Measurements from ENCODE around the gene IL1R1.

The IL1R1 gene

DNA sequence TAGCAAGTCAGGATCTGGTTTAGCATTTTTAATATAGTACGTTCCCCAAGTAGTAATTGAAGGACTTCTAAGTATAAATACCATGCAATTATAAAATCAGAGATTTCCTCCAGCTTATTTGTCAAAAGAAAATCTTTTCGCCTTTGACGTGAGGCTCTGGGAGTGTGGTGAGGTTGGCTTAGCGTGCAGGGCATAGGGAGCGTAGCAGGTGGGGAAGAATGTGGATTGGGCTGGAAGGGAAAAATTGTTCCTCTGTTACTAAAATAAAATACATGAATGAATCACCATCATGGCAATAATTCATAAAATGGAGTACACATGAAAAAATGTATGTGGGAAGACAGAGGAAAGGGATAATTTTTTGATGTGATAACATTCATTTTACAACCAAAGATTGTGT is 38.8 kb downstream of the IL1R1 start:
- H3K4me1 ChIP-seq = no peaks in the 10 kb centered on the region
- H3K9me3 ChIP-seq = no peaks in the 10 kb centered on the region
- in situ Hi-C loops (cut with MboI; ENCODE audit: low sequenced_read_pairs) = no loop called here
- H3K27me3 ChIP-seq (ENCODE audit: low read depth) = no peaks in the 10 kb centered on the region
- DNase-seq (ENCODE audit: low spot score in 2 of 2) = no peak
- no peak overlapping the region for H3K4me3 ChIP-seq
- no peaks in the 10 kb centered on the region for H3K36me3 ChIP-seq (replicated peaks)

DNA sequence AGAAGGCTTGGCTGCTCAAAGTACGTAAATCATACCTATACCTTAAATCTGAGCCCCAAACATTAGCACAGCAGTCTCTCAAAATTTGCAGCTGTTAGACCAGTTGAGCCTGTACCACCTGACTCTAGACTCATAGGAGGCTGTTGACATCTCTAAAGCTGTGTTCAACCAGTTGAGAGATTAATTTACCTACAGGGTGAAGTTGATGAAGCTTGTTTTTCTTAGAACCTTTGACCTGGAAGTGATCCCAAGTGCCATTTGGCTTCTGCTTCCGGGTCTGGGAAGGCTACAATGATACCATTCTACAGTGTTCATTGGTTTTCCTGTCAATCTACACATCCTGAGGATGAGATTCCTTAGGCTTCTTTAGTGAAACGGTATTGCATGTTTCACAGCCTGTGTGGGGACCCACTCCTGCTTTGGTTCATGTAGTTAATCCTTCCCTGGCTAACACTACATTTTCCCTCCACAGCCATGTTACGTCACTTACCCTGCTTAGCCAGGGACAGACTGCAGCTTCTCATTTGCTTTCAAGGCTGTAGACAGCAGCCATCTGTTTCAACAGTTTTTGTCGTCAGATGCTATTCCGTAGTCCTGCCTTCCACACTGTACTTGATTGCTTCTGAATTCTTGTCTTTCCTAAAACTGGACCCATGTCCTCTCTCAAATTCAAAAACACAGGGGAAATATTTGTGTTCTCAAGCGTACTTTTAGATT is 39.5 kb downstream of the IL1R1 start:
- H3K36me3 ChIP-seq (replicated peaks) = no peaks in the 10 kb centered on the region
- in situ Hi-C loops (cut with MboI; ENCODE audit: low sequenced_read_pairs) = no loop called here
- no peak for DNase-seq (ENCODE audit: low spot score in 2 of 2)
- no peaks in the 10 kb centered on the region for H3K27me3 ChIP-seq (ENCODE audit: low read depth)
- H3K4me3 ChIP-seq = no peak overlapping the region
- no peaks in the 10 kb centered on the region for H3K4me1 ChIP-seq
- H3K9me3 ChIP-seq = no peaks in the 10 kb centered on the region

DNA sequence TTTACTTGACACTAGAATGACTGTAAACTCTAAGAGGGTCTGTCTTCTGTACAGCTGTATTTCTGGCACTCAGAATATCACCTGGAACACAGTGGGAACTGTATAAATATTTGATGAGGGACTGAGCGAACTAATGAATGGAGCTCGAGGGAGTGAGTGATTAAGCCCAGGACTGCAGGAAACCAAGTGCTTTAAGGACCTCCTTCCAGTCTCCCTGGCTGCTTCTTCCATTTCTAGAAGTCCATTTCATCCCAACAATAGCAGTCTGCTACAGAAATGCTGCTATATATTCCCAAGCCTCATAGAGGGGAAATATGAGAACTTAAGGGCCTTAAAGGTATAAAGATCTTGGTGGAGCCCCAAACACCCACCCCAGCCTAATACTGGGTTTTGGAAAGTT is 41.5 kb downstream of the IL1R1 start:
- no peaks in the 10 kb centered on the region for H3K4me1 ChIP-seq
- no peak overlapping the region for H3K4me3 ChIP-seq
- no peaks in the 10 kb centered on the region for H3K9me3 ChIP-seq
- in situ Hi-C loops (cut with MboI; ENCODE audit: low sequenced_read_pairs) = no loop called here
- H3K36me3 ChIP-seq (replicated peaks) = no peaks in the 10 kb centered on the region
- DNase-seq (ENCODE audit: low spot score in 2 of 2) = no peak
- no peaks in the 10 kb centered on the region for H3K27me3 ChIP-seq (ENCODE audit: low read depth)

DNA sequence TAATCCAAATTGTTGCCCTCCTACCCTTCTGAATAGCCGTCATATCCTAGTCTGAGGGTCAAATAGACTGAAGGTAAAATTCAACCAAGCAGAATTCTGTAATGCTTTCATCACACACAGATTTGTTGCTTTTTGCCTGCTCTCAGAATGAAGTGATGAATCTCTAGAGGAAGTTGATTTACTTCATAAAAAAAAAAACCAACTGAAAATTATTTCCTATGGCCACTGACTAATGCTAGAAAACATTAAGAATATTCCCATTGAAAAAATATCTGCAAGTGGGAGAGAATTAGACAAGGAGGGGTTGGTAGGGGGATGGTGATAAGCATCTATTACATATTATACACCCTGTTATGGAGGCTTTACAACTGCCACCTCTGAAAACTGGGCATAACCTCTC is 42.0 kb downstream of the IL1R1 start:
- no peaks in the 10 kb centered on the region for H3K9me3 ChIP-seq
- DNase-seq (ENCODE audit: low spot score in 2 of 2) = no peak
- in situ Hi-C loops (cut with MboI; ENCODE audit: low sequenced_read_pairs) = no loop called here

DNA sequence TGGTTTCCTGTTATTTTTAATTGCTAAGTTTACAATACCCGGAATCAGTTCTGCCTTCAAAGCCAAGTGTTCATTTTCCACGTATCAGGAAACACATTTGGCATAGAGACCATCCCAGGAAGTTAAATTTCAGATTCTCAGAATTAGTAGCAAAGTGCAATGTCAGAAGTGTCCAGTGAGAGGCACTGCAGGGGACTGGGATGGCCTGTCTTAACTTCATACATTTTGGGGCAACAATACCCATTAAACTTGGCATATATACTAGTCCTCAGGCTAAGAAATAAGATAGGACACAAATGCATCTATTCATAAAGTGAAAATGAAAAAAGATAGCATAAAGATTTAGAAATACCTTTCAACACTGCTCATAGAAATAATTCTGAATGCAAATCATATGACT is 42.8 kb downstream of the IL1R1 start:
- Histone ChIP-seq H3K27me3 (ENCODE audit: low read depth) (no peaks in the 10 kb centered on the region), H3K9me3 (no peaks in the 10 kb centered on the region), H3K4me3 (no peak overlapping the region), H3K36me3 (replicated peaks) (no peaks in the 10 kb centered on the region), H3K4me1 (no peaks in the 10 kb centered on the region)
- no peak for DNase-seq (ENCODE audit: low spot score in 2 of 2)
- in situ Hi-C loops (cut with MboI; ENCODE audit: low sequenced_read_pairs) = no loop called here

More for the DNA sequence above, 42.0 kb downstream of the IL1R1 start:
- no peaks in the 10 kb centered on the region for H3K4me1 ChIP-seq
- no peak overlapping the region for H3K4me3 ChIP-seq
- no peaks in the 10 kb centered on the region for H3K27me3 ChIP-seq (ENCODE audit: low read depth)
- no peaks in the 10 kb centered on the region for H3K36me3 ChIP-seq (replicated peaks)

DNA sequence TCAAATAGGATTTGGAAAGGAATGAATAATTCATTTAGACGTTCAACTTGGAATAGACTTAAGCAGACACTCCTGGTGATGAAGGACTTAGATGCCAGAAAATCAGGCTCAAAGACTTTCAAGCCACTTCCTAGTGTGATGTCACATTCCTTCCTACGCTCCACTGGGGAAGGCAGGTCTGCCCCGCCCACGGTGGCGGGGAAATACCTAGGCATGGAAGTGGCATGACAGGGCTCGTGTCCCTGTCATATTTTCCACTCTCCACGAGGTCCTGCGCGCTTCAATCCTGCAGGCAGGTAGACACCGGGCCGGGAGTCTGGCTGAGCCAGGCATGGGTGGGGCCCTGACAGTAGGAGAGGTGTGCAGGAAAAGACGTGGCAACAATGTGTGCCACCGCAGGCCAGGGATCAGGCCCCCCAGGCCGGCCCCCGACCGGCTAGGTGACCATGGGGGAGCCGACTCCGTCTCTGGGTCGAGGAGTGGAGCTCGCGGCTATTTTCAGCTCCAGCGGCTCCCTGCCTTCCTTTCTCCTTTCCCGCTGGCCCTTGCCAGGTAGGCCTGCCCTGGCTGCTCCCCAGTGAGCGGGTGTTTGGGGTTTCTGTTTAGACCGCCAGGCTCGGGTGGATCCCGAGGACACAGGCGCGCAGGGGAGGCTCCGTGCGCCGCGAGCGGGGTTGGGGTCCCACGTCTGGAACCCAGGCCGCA is 44.4 kb downstream of the IL1R1 start, which contains the start of gene IL1RL2:
Gene IL1RL2 (plus strand): TSS at position 233 of the 705 bp plus-strand sequence. CDS start 845 bp downstream, outside the sequence.
- H3K36me3 ChIP-seq (replicated peaks) = no peaks in the 10 kb centered on the region
- H3K9me3 ChIP-seq = no peaks in the 10 kb centered on the region
- no peak within 1 kb of the TSS for H3K4me3 ChIP-seq
- H3K4me1 ChIP-seq = no peaks in the 10 kb centered on the region
- no peak for DNase-seq (ENCODE audit: low spot score in 2 of 2)
- in situ Hi-C loops (cut with MboI; ENCODE audit: low sequenced_read_pairs) = no loop called here
- no peaks in the 10 kb centered on the region for H3K27me3 ChIP-seq (ENCODE audit: low read depth)

DNA sequence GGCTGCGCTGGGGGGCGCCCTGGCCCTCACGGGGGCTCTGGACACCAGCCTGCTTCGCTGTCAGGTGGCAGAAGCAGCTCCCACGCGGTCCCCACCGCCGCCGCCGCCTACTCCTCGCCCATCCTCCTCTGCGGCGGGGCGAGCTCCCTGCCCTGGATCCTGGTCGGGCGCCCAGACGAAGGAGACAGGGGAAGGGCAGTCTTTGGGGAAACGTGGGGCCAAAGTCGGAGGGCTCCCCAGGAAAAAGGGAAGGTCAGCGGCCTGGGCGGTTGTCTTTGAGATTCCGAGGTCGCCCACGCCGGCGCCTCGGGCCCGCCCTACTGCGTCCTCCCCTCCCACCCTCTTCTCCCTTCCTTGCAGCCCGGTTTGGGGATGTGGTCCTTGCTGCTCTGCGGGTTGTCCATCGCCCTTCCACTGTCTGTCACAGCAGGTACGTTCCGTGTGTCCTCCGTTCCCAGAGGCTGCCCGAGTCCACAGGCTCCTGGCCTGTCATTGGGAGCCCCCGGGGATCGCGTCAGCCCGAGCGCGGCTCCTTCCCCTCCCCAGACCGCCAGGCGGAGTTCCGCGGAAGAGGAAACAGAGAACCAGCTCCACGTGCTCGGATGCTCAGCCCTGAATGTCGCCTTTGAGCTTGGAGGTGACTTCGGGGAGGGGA is 45.1 kb downstream of the IL1R1 start:
- Histone ChIP-seq H3K4me1 (no peaks in the 10 kb centered on the region), H3K36me3 (replicated peaks) (no peaks in the 10 kb centered on the region), H3K9me3 (no peaks in the 10 kb centered on the region), H3K4me3 (no peak overlapping the region), H3K27me3 (ENCODE audit: low read depth) (no peaks in the 10 kb centered on the region)
- in situ Hi-C loops (cut with MboI; ENCODE audit: low sequenced_read_pairs) = no loop called here
- DNase-seq (ENCODE audit: low spot score in 2 of 2) = no peak

DNA sequence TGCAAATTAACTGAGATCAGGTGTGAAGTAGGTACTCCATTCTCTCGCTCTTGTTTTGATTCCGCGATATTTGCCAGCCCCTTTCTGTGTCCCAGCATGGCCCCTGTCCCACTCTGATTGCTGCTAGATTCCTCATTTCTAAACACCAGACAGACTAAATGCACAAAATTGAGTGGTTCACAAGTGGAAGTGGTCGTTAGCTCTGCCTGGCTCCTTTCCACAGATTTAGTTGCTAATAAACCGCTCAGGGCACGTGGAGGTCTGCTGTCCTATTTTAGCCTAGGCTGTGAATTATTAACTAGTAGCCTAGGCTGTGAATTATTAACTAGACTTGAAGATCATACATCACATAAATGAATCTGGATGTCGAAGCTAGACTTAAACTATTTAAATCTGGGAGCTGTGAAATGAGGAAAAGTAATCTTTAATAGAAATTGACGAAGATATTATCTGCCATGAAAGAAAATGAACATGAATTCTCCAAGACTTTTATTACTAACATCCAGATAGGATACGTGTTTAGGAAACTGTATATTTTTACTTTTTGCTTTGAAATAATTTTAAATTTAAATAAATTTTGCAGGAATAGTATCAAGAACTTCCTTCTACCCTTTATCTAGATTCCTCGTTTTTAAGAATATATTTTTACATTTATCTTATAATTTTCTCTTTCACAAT is 48.0 kb downstream of the IL1R1 start:
- Histone ChIP-seq H3K36me3 (replicated peaks) (no peaks in the 10 kb centered on the region), H3K4me1 (no peaks in the 10 kb centered on the region), H3K4me3 (no peak overlapping the region)

DNA sequence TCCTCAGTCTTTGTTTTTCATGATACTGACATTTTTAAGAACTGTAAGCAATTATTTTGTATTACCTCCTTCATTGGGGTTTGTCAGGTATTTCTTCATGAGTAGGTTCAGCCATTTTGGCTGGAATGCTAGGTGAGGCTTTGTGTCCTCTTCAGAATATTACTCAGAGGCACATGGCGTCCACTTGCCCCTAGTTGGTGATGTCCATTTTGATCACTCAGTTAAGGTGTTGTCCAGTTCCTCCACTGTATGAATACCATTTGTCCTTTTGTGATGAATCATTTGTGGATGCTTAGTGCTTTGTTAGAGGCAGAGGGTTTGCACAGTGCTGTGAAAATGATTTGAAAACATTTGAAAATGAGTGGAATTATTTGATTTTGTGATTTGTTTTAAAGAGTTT is 49.0 kb downstream of the IL1R1 start:
- DNase-seq (ENCODE audit: low spot score in 2 of 2) = no peak
- no peaks in the 10 kb centered on the region for H3K27me3 ChIP-seq (ENCODE audit: low read depth)
- no peak overlapping the region for H3K4me3 ChIP-seq
- in situ Hi-C loops (cut with MboI; ENCODE audit: low sequenced_read_pairs) = no loop called here
- H3K36me3 ChIP-seq (replicated peaks) = no peaks in the 10 kb centered on the region
- H3K9me3 ChIP-seq = no peaks in the 10 kb centered on the region
- H3K4me1 ChIP-seq = no peaks in the 10 kb centered on the region

More for the DNA sequence above, 48.0 kb downstream of the IL1R1 start:
- in situ Hi-C loops (cut with MboI; ENCODE audit: low sequenced_read_pairs) = no loop called here
- H3K9me3 ChIP-seq = no peaks in the 10 kb centered on the region
- DNase-seq (ENCODE audit: low spot score in 2 of 2) = no peak
- H3K27me3 ChIP-seq (ENCODE audit: low read depth) = no peaks in the 10 kb centered on the region

DNA sequence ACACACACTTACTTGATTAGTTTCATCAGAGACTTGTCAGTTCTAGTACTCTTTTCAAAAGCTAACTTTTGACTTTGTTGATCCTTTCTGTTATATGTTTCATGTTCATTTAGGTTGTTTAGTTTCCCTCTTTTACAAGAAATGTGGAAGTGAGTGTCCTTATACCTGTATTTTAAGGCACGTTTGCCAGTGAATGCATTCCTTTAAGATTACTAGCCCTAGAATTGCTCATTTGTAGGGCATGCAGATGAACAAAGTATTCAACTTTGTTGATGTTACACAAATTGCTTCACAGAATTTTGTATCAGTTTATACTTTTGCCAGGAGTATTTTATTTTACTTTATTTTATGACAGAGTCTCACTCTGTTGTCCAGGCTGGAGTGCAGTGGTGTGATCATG is 50.5 kb downstream of the IL1R1 start:
- no peak for DNase-seq (ENCODE audit: low spot score in 2 of 2)
- Histone ChIP-seq H3K4me3 (no peak overlapping the region), H3K36me3 (replicated peaks) (no peaks in the 10 kb centered on the region), H3K27me3 (ENCODE audit: low read depth) (no peaks in the 10 kb centered on the region), H3K9me3 (no peaks in the 10 kb centered on the region), H3K4me1 (no peaks in the 10 kb centered on the region)
- in situ Hi-C loops (cut with MboI; ENCODE audit: low sequenced_read_pairs) = no loop called here

DNA sequence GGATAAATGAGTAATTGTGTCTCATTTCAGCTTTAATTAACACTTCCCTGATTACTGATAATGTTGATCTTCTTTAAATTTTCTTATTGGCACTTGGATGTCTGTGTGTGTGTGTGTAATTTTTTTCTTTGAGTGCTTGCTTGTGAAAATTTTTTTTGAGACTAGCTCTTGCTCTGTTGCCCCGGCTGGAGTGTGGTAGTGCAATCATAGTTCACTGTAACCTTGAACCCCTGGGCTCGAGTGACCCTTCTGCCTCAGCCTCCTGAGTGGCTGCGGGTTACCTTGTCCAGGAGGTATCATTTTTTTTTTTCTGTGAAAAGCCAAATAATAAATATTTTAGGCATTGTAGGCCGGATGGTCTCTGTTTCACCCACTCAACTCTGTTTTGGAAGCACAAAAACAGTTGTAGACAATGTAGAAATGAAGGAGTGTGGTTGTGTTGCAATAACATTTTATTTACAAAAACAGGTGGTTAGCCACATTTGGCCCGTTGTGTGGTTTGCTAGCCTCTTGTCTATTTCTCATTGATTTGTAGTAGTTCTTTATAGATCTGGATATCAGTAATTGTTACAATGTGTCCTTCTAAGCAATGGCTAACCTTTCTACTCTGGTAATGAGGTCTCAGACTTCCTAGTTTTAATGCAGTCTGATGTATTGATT is 52.2 kb downstream of the IL1R1 start:
- Histone ChIP-seq H3K36me3 (replicated peaks) (no peaks in the 10 kb centered on the region), H3K4me3 (no peak overlapping the region), H3K9me3 (no peaks in the 10 kb centered on the region), H3K27me3 (ENCODE audit: low read depth) (no peaks in the 10 kb centered on the region), H3K4me1 (no peaks in the 10 kb centered on the region)
- in situ Hi-C loops (cut with MboI; ENCODE audit: low sequenced_read_pairs) = no loop called here
- no peak for DNase-seq (ENCODE audit: low spot score in 2 of 2)

DNA sequence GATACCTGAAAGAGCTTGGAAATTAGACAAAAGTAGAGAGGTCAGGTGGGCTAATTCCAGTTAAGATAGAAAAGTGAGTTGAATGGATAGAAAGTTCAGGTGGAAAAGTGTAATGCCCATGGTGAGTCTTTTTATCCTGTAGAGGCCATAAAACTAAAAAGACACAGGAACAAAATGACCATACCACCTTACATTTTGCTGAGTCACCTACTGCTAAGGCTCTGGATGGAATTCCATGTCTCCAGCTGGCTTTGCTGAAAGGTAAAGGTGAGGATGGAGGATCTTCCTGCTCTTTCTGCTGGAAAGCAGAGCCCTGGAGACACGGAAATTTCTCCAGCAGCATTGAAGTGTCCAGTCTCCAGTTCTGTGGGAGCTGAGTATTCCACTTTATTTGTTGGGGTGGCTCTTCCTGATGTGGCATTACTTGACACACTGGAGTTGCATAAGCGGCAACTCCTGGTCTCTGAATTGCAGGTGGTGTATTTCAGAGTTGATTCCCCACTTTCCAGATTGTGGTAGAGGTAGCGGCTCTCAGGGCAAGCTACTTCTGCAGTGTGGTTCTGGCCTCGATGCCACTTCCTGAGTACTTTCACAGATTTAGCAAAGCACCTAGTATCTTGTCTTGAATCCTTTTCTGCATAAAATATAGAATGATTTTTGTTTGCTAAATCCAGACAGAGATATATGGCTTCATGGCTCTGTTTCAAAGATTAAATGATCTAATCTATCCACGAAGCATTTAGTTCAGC is 55.0 kb downstream of the IL1R1 start:
- in situ Hi-C loops (cut with MboI; ENCODE audit: low sequenced_read_pairs) = no loop called here
- Histone ChIP-seq H3K4me1 (no peaks in the 10 kb centered on the region), H3K4me3 (no peak overlapping the region), H3K27me3 (ENCODE audit: low read depth) (no peaks in the 10 kb centered on the region), H3K9me3 (no peaks in the 10 kb centered on the region), H3K36me3 (replicated peaks) (no peaks in the 10 kb centered on the region)
- DNase-seq (ENCODE audit: low spot score in 2 of 2) = no peak

DNA sequence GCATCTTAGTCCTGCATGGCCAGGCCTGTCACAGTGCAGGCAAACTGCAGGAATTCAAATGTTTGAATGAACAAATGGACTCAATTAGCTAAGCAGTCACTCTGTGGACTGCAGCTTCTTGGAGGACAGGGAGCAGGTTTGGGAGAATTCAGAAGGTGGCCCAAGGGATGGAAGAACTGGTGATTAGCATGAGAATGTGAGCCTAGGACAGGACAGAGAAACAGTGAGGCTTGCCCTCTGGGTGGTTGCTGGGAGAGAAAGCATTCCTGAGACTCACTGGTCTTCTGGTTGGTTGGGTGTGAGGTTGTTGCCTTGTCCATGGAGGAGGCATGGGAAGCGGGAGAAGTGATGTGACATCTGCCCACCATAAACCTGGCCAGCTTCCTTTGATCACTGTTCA is 58.0 kb downstream of the IL1R1 start:
- in situ Hi-C loops (cut with MboI; ENCODE audit: low sequenced_read_pairs) = no loop called here
- Histone ChIP-seq H3K36me3 (replicated peaks) (no peaks in the 10 kb centered on the region), H3K27me3 (ENCODE audit: low read depth) (no peaks in the 10 kb centered on the region), H3K4me1 (no peaks in the 10 kb centered on the region), H3K4me3 (no peak overlapping the region), H3K9me3 (no peaks in the 10 kb centered on the region)
- DNase-seq (ENCODE audit: low spot score in 2 of 2) = no peak

All from HAP-1 (cell line).